Stimulated activated CD8-positive, alpha-beta memory T cell treated with anti-CD3 and anti-CD28 coated beads, Interleukin-15, amount 100 ng/mL, for 48 hours (primary cell): Measurements from ENCODE around the gene MTMR3.
"Not testable (repeated sequence)": the region's sequence is repeated elsewhere in the genome, so short reads cannot be mapped to it uniquely, and the experiment has no call there.

ENCODE experiments used
- DNase-seq, 2 donors: peaks; one replicate each; pipeline ENCODE4 v3.0.0-alpha.2; 2020; ENCODE audit warnings: low read depth in 2 of 2

MTMR3 gene

GRCh38 chr22:29883045-29883774 is at the start of gene MTMR3:
Gene MTMR3, plus strand, starts transcription at chr22:29883174. Its CDS starts 87,886 bp downstream, at chr22:29971060.
- peak; percentile 89 for DNase-seq

GRCh38 chr22:29833392-29833965 is 49.5 kb upstream of the MTMR3 start:
- DNase-seq = no peak

GRCh38 chr22:29834046-29834445 is 48.9 kb upstream of the MTMR3 start:
- DNase-seq = no peak

GRCh38 chr22:29836791-29837370 is 46.1 kb upstream of the MTMR3 start:
- DNase-seq = not testable (repeated sequence)

- DNase-seq = peak; percentile 99
Observed at GRCh38 chr22:29837741-29838598, 45.0 kb upstream of the MTMR3 start, which contains the start of gene ASCC2. Gene ASCC2, minus strand, starts transcription at chr22:29838274. Its CDS starts 5,949 bp downstream, at chr22:29832325.

- no peak for DNase-seq
Observed at GRCh38 chr22:29838599-29838956, 44.4 kb upstream of the MTMR3 start.

GRCh38 chr22:29839039-29839438 is 43.9 kb upstream of the MTMR3 start:
- DNase-seq = no peak

GRCh38 chr22:29840498-29840897 is 42.5 kb upstream of the MTMR3 start:
- DNase-seq = no peak

GRCh38 chr22:29842172-29842571 is 40.8 kb upstream of the MTMR3 start:
- DNase-seq = no peak

GRCh38 chr22:29842740-29843139 is 40.2 kb upstream of the MTMR3 start:
- no peak for DNase-seq

GRCh38 chr22:29846290-29846689 is 36.7 kb upstream of the MTMR3 start:
- no peak for DNase-seq

GRCh38 chr22:29848111-29848510 is 34.9 kb upstream of the MTMR3 start:
- no peak for DNase-seq

GRCh38 chr22:29854432-29854831 is 28.5 kb upstream of the MTMR3 start:
- DNase-seq = no peak

GRCh38 chr22:29855611-29856181 is 27.3 kb upstream of the MTMR3 start:
- no peak for DNase-seq

GRCh38 chr22:29856496-29856895 is 26.5 kb upstream of the MTMR3 start:
- DNase-seq = no peak

GRCh38 chr22:29859030-29859429 is 23.9 kb upstream of the MTMR3 start:
- DNase-seq = not testable (repeated sequence)

GRCh38 chr22:29860006-29860766 is 22.8 kb upstream of the MTMR3 start:
- no peak for DNase-seq

- no peak for DNase-seq
Observed at GRCh38 chr22:29861672-29862297, 21.2 kb upstream of the MTMR3 start.

- not testable (repeated sequence) for DNase-seq
Observed at GRCh38 chr22:29865572-29865971, 17.4 kb upstream of the MTMR3 start.

- DNase-seq = no peak
Observed at GRCh38 chr22:29867260-29867659, 15.7 kb upstream of the MTMR3 start.

- DNase-seq = no peak
Observed at GRCh38 chr22:29867851-29868250, 15.1 kb upstream of the MTMR3 start.
